CD4-positive, alpha-beta memory T cell (primary cell): ENCODE data around the gene ODAD3. TPM values are rescaled to one million over a fixed set of nuclear protein-coding genes. Genes with fewer than 3 reads are reported as not detected.
"Not testable (repeated sequence)": the region's sequence is repeated elsewhere in the genome, so short reads cannot be mapped to it uniquely, and the experiment has no call there.

Experiments used
- CTCF ChIA-PET: fragments of 350-600 bp; sonication (Branson Sonifier 250); formaldehyde crosslinking; loops from one replicate; lab custom pipeline; 2021; ENCODE audit warnings: inconsistent platforms; ENCODE audit not compliant: partially characterized antibody; lab: Charles Lee
- POLR2A ChIA-PET: fragments of 350-600 bp; sonication (Branson Sonifier 250); formaldehyde crosslinking; loops from one replicate; lab custom pipeline; 2021; ENCODE audit not compliant: partially characterized antibody; lab: Charles Lee
- DNase-seq, 5 donors: peaks; one replicate each; pipeline versions ENCODE4 v3.0.0 to v3.0.0-alpha.2; 2020 to 2022; ENCODE audit warnings: mixed read lengths in 1 of 5
- H3K27ac ChIP-seq: one replicate; pipeline ENCODE4 v1.7.0; 2013; ENCODE audit warnings: low read depth, low read length
- H3K27me3 ChIP-seq: 2 replicates; pipeline ENCODE4 v1.7.0; 2013; ENCODE audit warnings: mild to moderate bottlenecking, low read length, moderate library complexity; ENCODE audit not compliant: insufficient read depth
- H3K36me3 ChIP-seq: 2 replicates; pipeline ENCODE4 v1.7.0; 2013; ENCODE audit warnings: mild to moderate bottlenecking, low read length, moderate library complexity; ENCODE audit not compliant: insufficient read depth
- H3K4me1 ChIP-seq: 2 replicates; pipeline ENCODE4 v1.7.0; 2013; ENCODE audit warnings: mild to moderate bottlenecking, low read length, moderate library complexity; ENCODE audit not compliant: insufficient read depth
- H3K4me3 ChIP-seq, 2 donors: one replicate each; pipeline ENCODE4 v1.7.0; 2013; ENCODE audit warnings: low read length in 2 of 2, mild to moderate bottlenecking in 1 of 2
- H3K9me3 ChIP-seq, 2 donors: one replicate each; pipeline ENCODE4 v1.7.0; 2013; ENCODE audit warnings: low read length in 2 of 2, control low read depth in 1 of 2; ENCODE audit not compliant: control insufficient read depth in 1 of 2
- H3K27ac Mint-ChIP-seq, 7 donors: one replicate each; pipeline ENCODE4 v1.8.0; 2020 to 2021; ENCODE audit warnings: mixed read lengths in 7 of 7, mild to moderate bottlenecking in 6 of 7, inconsistent platforms in 3 of 7, moderate library complexity in 3 of 7
- H3K27me3 Mint-ChIP-seq, 2 donors: one replicate each; pipeline ENCODE4 v1.8.0; 2020 to 2021; ENCODE audit warnings: mixed read lengths in 2 of 2
- H3K36me3 Mint-ChIP-seq, 2 donors: one replicate each; pipeline ENCODE4 v1.8.0; 2020 to 2021; ENCODE audit warnings: mixed read lengths in 2 of 2, inconsistent platforms in 1 of 2, mild to moderate bottlenecking in 1 of 2
- H3K4me1 Mint-ChIP-seq, 4 donors: one replicate each; pipeline ENCODE4 v1.8.0; 2020 to 2021; ENCODE audit warnings: mixed read lengths in 4 of 4, mild to moderate bottlenecking in 1 of 4
- H3K4me3 Mint-ChIP-seq, 8 donors: one replicate each; pipeline ENCODE4 v1.8.0; 2020 to 2021; ENCODE audit warnings: mixed read lengths in 8 of 8, mild to moderate bottlenecking in 7 of 8, moderate library complexity in 6 of 8, inconsistent platforms in 3 of 8
- H3K9me3 Mint-ChIP-seq, 8 donors: one replicate each; pipeline ENCODE4 v1.8.0; 2020 to 2021; ENCODE audit warnings: mixed read lengths in 8 of 8, mild to moderate bottlenecking in 5 of 8, inconsistent platforms in 3 of 8, moderate library complexity in 1 of 8
- intact Hi-C: fragments of 100-400 bp; cut with micrococcal nuclease; formaldehyde crosslinking; loops from one replicate; pipeline ENCODE4 v1.15.1; 2023
- polyA plus RNA-seq, 2 donors: library from polyadenylated mRNA; unstranded; fragments of 300-500 nt; fragmentation: Illumina TruSeq; gene quantifications; one replicate each; pipeline ENCODE4 v1.2.3, GENCODE V29; 2021
- total RNA-seq, 2 experiments: library from RNA; stranded (reverse); gene quantifications; one replicate each; pipeline ENCODE4 v1.2.3, GENCODE V29; 2021

Gene ODAD3
- total and polyA plus RNA-seq, 4 experiments from 2014 or later = not detected

DNA sequence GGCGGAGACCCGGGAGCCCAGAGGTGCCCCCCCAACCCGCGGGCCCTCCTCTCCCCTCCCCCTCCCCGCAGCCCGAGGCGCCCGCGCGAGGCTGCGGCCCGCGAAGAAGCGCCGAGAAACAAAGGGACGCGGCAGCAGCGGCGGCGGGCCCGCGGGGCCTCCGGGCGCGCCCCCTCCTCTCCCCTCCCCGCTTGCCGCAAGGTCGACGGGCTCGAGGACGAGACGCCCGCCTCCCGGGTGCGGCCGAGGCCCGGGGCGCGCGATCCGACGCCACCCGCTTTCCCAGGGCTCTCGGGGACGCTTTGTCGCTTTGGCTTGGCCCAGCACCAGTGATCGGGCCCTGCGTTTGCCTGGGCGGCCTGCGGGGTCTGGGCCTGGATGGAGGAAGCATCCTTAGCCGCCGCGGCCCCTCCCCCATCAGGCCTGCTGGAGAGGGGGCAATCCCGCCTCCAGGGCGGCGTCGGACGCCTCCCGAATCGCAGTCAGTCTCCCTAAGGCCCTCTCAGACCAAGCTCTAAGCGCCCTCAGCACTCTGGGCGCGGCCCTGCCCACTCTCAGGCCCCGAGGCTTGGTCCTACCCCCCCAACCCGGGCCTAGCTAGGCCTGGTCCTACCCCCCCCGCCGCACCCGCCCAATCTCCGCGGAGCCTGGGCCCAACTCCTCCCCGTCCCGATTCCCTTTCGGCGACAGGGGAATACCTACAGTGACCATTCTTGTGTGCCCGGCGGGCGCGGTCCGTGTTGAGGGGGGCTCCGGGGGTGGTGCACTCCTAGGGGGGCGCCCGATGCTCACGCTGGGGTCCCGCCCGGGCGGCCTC, 45.2 kb upstream of the ODAD3 start:
- no peaks in the 10 kb centered on the region for H3K9me3 ChIP-seq
- peaks cover 2 to 6% of the 10 kb centered on the region in 2 donors for H3K36me3 Mint-ChIP-seq
- peaks cover 24% of the 10 kb centered on the region for H3K4me1 ChIP-seq
- no peak overlapping the region for H3K27ac ChIP-seq
- H3K27me3 Mint-ChIP-seq = peaks cover 20 to 21% of the 10 kb centered on the region in 2 donors
- ChIA-PET CTCF (interaction anchor here (3.4 kb wide), 1 partner anchor 98 kb away, joined by 49 read pairs; the partner anchor contains the start of gene EPOR), POLR2A (interaction anchor here (0.6 kb wide), 1 partner anchor 25 kb away, joined by 3 read pairs; no protein-coding TSS in a partner anchor)
- no peak overlapping the region for H3K27ac Mint-ChIP-seq
- peaks cover 0 to 3% (median 0%) of the 10 kb centered on the region in 8 donors for H3K9me3 Mint-ChIP-seq
- intact Hi-C loops = loop anchor here (5.0 kb wide), 1 partner anchor 238 kb away; no protein-coding TSS in a partner anchor
- no peaks in the 10 kb centered on the region for H3K36me3 ChIP-seq
- H3K27me3 ChIP-seq = peaks cover 12% of the 10 kb centered on the region
- H3K4me1 Mint-ChIP-seq = peaks cover 8 to 35% (median 20%) of the 10 kb centered on the region in 4 donors
- no peak overlapping the region for H3K4me3 ChIP-seq
- H3K4me3 Mint-ChIP-seq = peak overlapping the region in 1 of 8 donors; percentile 20
- peak in 1 of 5 donors; percentile 18 for DNase-seq

DNA sequence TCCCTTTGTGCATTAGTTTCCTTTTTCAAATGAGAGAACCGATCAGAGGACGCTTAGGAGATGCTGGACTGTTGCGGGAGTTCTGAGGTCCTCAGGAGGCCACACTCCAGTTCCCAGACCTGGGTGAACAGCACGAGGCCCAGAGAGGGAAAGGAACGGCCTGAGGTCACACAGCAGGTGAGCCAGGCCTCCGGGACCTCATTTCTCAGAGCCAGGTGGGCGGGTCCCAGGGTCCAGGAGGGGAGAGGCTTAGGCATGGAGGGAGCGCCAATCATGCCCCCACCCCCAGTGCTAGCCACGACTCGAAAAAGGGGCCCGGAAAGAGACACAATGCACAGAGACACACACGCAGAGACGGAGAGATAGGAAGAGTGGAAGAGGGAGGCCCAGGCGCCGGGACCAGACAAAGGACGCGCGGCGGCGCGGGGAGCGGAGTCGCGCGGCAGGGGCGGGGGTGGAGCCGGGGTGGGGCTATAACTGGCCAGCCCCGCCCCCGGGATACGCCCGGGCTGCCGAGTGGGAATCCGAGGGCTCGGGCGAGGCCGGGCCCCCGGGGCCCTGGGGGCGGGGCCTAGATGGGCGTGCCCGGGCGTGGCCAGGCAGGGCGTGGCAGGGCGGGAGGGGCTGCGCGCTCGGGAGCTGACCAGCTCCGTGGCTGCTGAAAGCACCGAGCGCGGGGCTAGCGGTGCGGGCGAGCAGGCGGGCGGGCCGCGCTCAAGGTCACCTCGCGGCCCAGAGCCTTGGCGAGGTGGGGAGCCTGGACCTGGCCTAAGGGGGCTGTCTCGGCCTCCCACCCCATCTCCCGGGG, 44.4 kb upstream of the ODAD3 start:
- H3K36me3 Mint-ChIP-seq = peaks cover 0 to 4% of the 10 kb centered on the region in 2 donors
- H3K4me1 ChIP-seq = peaks cover 24% of the 10 kb centered on the region
- DNase-seq = peak in 3 of 5 donors; percentile 16 to 27 (median 27)
- H3K4me1 Mint-ChIP-seq = peaks cover 8 to 33% (median 20%) of the 10 kb centered on the region in 4 donors
- no peak overlapping the region for H3K4me3 ChIP-seq
- peaks cover 0 to 3% (median 0%) of the 10 kb centered on the region in 8 donors for H3K9me3 Mint-ChIP-seq
- H3K27me3 ChIP-seq = peaks cover 12% of the 10 kb centered on the region
- CTCF ChIA-PET = no interaction called here
- no peak overlapping the region for H3K27ac ChIP-seq
- POLR2A ChIA-PET = no interaction called here
- intact Hi-C loops = no loop called here
- H3K9me3 ChIP-seq = no peaks in the 10 kb centered on the region
- no peaks in the 10 kb centered on the region for H3K36me3 ChIP-seq
- H3K27me3 Mint-ChIP-seq = peaks cover 20 to 21% of the 10 kb centered on the region in 2 donors
- H3K27ac Mint-ChIP-seq = peak overlapping the region in 1 of 7 donors; percentile 24
- peak overlapping the region in 5 of 8 donors; percentile 39 to 57 (median 46) for H3K4me3 Mint-ChIP-seq

DNA sequence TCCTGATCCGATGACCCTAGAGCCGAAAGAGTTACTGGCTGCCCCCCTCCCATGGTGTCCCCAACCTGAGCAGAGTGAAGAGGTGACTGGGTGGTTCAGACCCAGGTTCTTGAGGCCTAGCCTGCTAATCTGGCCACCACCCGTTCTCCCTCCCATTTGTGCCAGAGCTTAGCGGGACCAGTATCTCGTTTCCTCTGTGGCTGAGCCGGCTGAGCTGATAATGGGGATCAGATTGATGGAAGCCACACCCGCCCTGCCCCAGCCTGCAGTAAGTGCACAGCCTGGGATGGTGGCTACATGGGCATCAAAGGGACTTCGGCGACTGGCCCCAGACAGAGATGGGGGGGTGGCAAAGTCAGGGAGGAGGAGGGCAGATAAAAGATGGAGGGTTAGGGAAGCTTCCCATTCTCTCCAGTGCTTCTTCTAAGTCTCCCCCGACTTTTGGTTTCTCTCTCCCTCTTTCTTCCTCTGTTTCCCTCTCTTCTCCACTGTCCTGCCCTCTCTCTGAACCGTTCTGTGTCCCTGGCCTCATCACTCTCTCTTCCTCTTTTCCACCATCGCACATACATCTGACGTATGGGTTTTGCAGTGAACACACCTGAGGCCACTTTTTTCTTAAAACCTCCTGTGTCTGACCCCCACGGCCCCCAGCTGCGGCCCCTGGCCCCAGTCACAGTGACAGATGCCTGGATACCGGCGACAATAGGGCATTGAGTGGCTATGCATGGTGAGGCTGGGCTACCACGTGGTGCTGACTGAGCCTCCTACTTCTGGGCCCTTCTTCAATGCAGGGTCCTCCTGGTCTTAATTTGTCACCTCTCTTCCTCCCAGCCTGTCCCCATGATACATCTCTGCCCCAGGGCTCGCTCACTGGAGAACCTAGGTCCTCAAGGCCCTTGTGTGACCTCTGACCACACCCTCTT, 43.5 kb upstream of the ODAD3 start:
- peaks cover 8 to 33% (median 17%) of the 10 kb centered on the region in 4 donors for H3K4me1 Mint-ChIP-seq

DNA sequence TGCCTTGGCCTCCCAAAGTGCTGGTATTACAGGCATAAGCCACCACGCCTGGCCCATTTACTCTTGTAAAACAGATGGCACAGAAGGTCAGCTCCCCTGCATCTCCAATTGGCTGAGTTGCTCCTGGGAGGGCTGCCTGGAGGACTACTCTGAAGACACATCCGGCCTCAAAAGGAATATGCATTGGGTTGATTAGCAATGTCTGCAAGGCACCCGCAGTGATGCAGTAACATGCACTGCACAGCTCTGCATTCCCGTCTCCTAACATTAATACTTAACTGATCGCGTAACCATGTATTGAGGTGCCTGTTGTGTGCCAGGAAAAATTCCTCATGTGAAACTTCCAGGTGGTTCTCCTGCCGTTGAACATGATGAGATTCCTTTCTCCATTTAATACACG, 40.9 kb upstream of the ODAD3 start:
- no peak overlapping the region for H3K4me3 Mint-ChIP-seq
- H3K9me3 Mint-ChIP-seq = peaks cover 0 to 4% (median 0%) of the 10 kb centered on the region in 8 donors
- H3K4me3 ChIP-seq = no peak overlapping the region
- peaks cover 10% of the 10 kb centered on the region in 2 donors for H3K27me3 Mint-ChIP-seq
- POLR2A ChIA-PET = no interaction called here
- H3K27me3 ChIP-seq = peaks cover 4% of the 10 kb centered on the region
- H3K27ac Mint-ChIP-seq = no peak overlapping the region
- no peaks in the 10 kb centered on the region for H3K9me3 ChIP-seq
- H3K36me3 ChIP-seq = no peaks in the 10 kb centered on the region
- no peak overlapping the region for H3K27ac ChIP-seq
- H3K4me1 ChIP-seq = no peaks in the 10 kb centered on the region
- CTCF ChIA-PET = interaction anchor here (0.6 kb wide), 1 partner anchor 9 kb away, joined by 3 read pairs; no protein-coding TSS in a partner anchor
- H3K36me3 Mint-ChIP-seq = no peaks in the 10 kb centered on the region
- peaks cover 0 to 11% (median 2%) of the 10 kb centered on the region in 4 donors for H3K4me1 Mint-ChIP-seq
- peak in 1 of 5 donors; percentile 13 for DNase-seq
- intact Hi-C loops = no loop called here

More for the DNA sequence above, 43.5 kb upstream of the ODAD3 start:
- Histone ChIP-seq H3K27me3 (peaks cover 12% of the 10 kb centered on the region), H3K4me3 (no peak overlapping the region), H3K36me3 (no peaks in the 10 kb centered on the region), H3K9me3 (no peaks in the 10 kb centered on the region), H3K27ac (no peak overlapping the region), H3K4me1 (peaks cover 24% of the 10 kb centered on the region)
- intact Hi-C loops = no loop called here
- peak in 1 of 5 donors; percentile 35 for DNase-seq
- ChIA-PET POLR2A (no interaction called here), CTCF (interaction anchor here (0.6 kb wide), 1 partner anchor 275 kb away, joined by 3 read pairs; no protein-coding TSS in a partner anchor)
- Mint-ChIP-seq H3K9me3 (peaks cover 0 to 3% (median 0%) of the 10 kb centered on the region in 8 donors), H3K4me3 (peak overlapping the region in 4 of 8 donors; percentile 39 to 46 (median 43)), H3K27ac (peak overlapping the region in 1 of 7 donors; percentile 24), H3K36me3 (peaks cover 0 to 3% of the 10 kb centered on the region in 2 donors), H3K27me3 (peaks cover 20 to 21% of the 10 kb centered on the region in 2 donors)

DNA sequence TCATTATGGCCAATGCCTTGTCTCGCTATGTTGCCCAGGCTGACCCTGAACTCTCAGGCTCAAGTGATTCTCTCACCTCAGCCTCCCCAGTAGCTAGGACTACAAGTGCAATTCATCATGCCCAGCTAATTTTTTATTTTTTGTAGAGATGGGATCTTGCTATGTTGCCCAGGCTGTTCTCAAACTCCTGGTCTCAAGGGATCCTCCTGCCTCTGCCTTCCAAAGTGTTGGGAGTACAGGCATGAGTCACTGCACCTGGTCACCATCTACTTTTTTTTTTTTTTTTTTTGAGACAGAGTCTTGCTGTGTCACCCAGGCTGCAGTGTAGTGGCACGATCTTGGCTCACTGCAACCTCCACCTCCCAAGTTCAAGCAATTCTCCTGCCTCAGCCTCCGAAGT, 40.4 kb upstream of the ODAD3 start:
- H3K36me3 ChIP-seq, DNase-seq, POLR2A ChIA-PET: not testable (repeated sequence)

DNA sequence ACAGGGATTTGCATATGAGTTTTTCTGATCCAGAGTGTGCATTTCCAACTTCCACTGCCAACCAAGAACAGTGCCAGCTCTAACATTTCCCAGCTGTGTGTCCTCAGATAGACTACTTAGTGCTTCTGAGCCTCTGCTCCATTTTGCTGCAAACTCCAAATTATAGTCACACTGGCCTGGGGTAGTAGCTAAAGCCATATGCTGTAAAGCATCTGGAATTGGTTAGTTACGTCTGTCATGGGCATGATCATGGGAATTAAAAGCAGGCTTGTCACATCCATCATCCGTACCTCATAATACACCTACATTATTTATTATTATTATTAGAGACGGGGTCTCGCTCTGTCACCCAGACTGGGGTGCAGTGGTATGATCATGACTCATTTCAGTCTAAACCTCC, 38.8 kb upstream of the ODAD3 start:
- Mint-ChIP-seq H3K4me1 (peaks cover 0 to 6% (median 0%) of the 10 kb centered on the region in 4 donors), H3K36me3 (no peaks in the 10 kb centered on the region), H3K27me3 (peaks cover 6% of the 10 kb centered on the region in 2 donors), H3K9me3 (peaks cover 0 to 4% (median 0%) of the 10 kb centered on the region in 8 donors), H3K27ac (no peak overlapping the region), H3K4me3 (no peak overlapping the region)
- POLR2A ChIA-PET = interaction anchor here (1.5 kb wide), 1 partner anchor 9 kb away, joined by 6 read pairs; no protein-coding TSS in a partner anchor
- Histone ChIP-seq H3K4me3 (no peak overlapping the region), H3K4me1 (no peaks in the 10 kb centered on the region), H3K36me3 (no peaks in the 10 kb centered on the region), H3K27me3 (no peaks in the 10 kb centered on the region), H3K9me3 (no peaks in the 10 kb centered on the region), H3K27ac (no peak overlapping the region)
- no peak for DNase-seq
- CTCF ChIA-PET = interaction anchor here (2.4 kb wide), 1 partner anchor 9 kb away, joined by 8 read pairs; no protein-coding TSS in a partner anchor
- intact Hi-C loops = no loop called here

More for the DNA sequence above, 40.4 kb upstream of the ODAD3 start:
- intact Hi-C loops, H3K9me3 Mint-ChIP-seq, H3K4me3 Mint-ChIP-seq, H3K27me3 ChIP-seq, H3K9me3 ChIP-seq, H3K27ac ChIP-seq, H3K4me3 ChIP-seq, H3K4me1 ChIP-seq, H3K36me3 Mint-ChIP-seq, H3K27ac Mint-ChIP-seq: not testable (repeated sequence)
- CTCF ChIA-PET = interaction anchor here (0.8 kb wide), 2 partner anchors 7 to 22 kb away, joined by 3 read pairs; no protein-coding TSS in a partner anchor
- H3K4me1 Mint-ChIP-seq = peaks cover 0 to 11% (median 2%) of the 10 kb centered on the region in 4 donors
- H3K27me3 Mint-ChIP-seq = peaks cover 10% of the 10 kb centered on the region in 2 donors
